ENCODE results near the gene ATAD3B.

GRCh38 chr1:1432274-1432950 lies 39.2 kb upstream of the ATAD3B start:
- TF ChIP-seq CTCF (IDR thresholded peaks at IDR 0.05; ENCODE audit: low read depth, low read length) (no peak), EZH2phosphoT487 (IDR thresholded peaks at IDR 0.05; ENCODE audit: low read depth) (no peak)
